Measurements from ENCODE around the gene AGAP3. TPM values are rescaled to one million over a fixed set of nuclear protein-coding genes. Genes with fewer than 3 reads are reported as not detected.

The AGAP3 gene
- total RNA-seq, 1 experiment from 2014 or later = 103 TPM

- Histone ChIP-seq H3K27ac (ENCODE audit: low read length) (no peak overlapping the region), H3K9me3 (ENCODE audit: control insufficient read depth, insufficient read depth, low read depth, low read length) (no peaks in the 10 kb centered on the region), H3K27me3 (ENCODE audit: control insufficient read depth, insufficient read depth, low read length) (peaks cover 8% of the 10 kb centered on the region), H3K4me3 (ENCODE audit: low read depth in 2 of 2, low read length in 2 of 2) (no peak overlapping the region), H3K36me3 (ENCODE audit: control insufficient read depth, insufficient read depth, low read length) (no peaks in the 10 kb centered on the region), H3K4me1 (ENCODE audit: control insufficient read depth, insufficient read depth, low read length) (no peaks in the 10 kb centered on the region)
- POLR2A ChIA-PET = no interaction called here
- intact Hi-C loops (cut with micrococcal nuclease; ENCODE audit: unreplicated experiment) (no loop called here), in situ Hi-C loops (cut with HindIII; ENCODE audit: low pct_unique_long_range_greater_than_20kb, low sequenced_read_pairs) (no loop called here)
- no peak for TF ChIP-seq POLR2AphosphoS5 (IDR thresholded peaks at IDR 0.05; ENCODE audit: low read depth, low read length)
- TF ChIP-seq SIN3A (IDR thresholded peaks at IDR 0.05; ENCODE audit: borderline replicate concordance, insufficient read depth, low read depth, low read length) = no peak
- no peak for TF ChIP-seq CTCF (IDR thresholded peaks at IDR 0.05)
- no peak for TF ChIP-seq REST (IDR thresholded peaks at IDR 0.05; ENCODE audit: insufficient read depth in 1 of 2, low read depth in 2 of 2, low read length in 1 of 2)
- no peak for TF ChIP-seq TCF7L2 (IDR thresholded peaks at IDR 0.05; ENCODE audit: low read depth, low read length)
- BruUV-seq (replicated peaks) = no TSS peak
- DNase-seq (ENCODE audit: low read depth, low spot score) = no peak
- CTCF ChIA-PET = no interaction called here
- no peak for ATAC-seq
These were observed 88.9 kb downstream of the AGAP3 start for GRCh38 chr7:151175047-151175792.

- Histone ChIP-seq H3K27me3 (ENCODE audit: control insufficient read depth, insufficient read depth, low read length) (peaks cover 8% of the 10 kb centered on the region), H3K36me3 (ENCODE audit: control insufficient read depth, insufficient read depth, low read length) (no peaks in the 10 kb centered on the region), H3K27ac (ENCODE audit: low read length) (no peak overlapping the region), H3K9me3 (ENCODE audit: control insufficient read depth, insufficient read depth, low read depth, low read length) (no peaks in the 10 kb centered on the region), H3K4me1 (ENCODE audit: control insufficient read depth, insufficient read depth, low read length) (no peaks in the 10 kb centered on the region), H3K4me3 (ENCODE audit: low read depth in 2 of 2, low read length in 2 of 2) (no peak overlapping the region)
- ATAC-seq (no peak), DNase-seq (ENCODE audit: low read depth, low spot score) (no peak)
- CTCF ChIA-PET = interaction anchor here (1.0 kb wide), 1 partner anchor 36 kb away, joined by 3 read pairs; no protein-coding TSS in a partner anchor
- in situ Hi-C loops (cut with HindIII; ENCODE audit: low pct_unique_long_range_greater_than_20kb, low sequenced_read_pairs) = no loop called here
- BruUV-seq (replicated peaks) = no TSS peak
- POLR2A ChIA-PET = no interaction called here
- intact Hi-C loops (cut with micrococcal nuclease; ENCODE audit: unreplicated experiment) = no loop called here
- TF ChIP-seq TCF7L2 (IDR thresholded peaks at IDR 0.05; ENCODE audit: low read depth, low read length) (no peak), SIN3A (IDR thresholded peaks at IDR 0.05; ENCODE audit: borderline replicate concordance, insufficient read depth, low read depth, low read length) (no peak), CTCF (IDR thresholded peaks at IDR 0.05) (no peak), POLR2AphosphoS5 (IDR thresholded peaks at IDR 0.05; ENCODE audit: low read depth, low read length) (no peak), REST (IDR thresholded peaks at IDR 0.05; ENCODE audit: insufficient read depth in 1 of 2, low read depth in 2 of 2, low read length in 1 of 2) (no peak)
These were observed 89.6 kb downstream of the AGAP3 start for GRCh38 chr7:151175793-151176311.

Measured in Panc1 (cell line).